HG03066 (cell line): Measurements from ENCODE around the gene EMC8.

Experiments used
- ATAC-seq: cut with Tn5 transposase; IDR thresholded peaks from one replicate; pipeline ENCODE4 v1.9.1; 2021; ENCODE audit warnings: low read depth; ENCODE audit not compliant: unreplicated experiment

Gene EMC8

DNA sequence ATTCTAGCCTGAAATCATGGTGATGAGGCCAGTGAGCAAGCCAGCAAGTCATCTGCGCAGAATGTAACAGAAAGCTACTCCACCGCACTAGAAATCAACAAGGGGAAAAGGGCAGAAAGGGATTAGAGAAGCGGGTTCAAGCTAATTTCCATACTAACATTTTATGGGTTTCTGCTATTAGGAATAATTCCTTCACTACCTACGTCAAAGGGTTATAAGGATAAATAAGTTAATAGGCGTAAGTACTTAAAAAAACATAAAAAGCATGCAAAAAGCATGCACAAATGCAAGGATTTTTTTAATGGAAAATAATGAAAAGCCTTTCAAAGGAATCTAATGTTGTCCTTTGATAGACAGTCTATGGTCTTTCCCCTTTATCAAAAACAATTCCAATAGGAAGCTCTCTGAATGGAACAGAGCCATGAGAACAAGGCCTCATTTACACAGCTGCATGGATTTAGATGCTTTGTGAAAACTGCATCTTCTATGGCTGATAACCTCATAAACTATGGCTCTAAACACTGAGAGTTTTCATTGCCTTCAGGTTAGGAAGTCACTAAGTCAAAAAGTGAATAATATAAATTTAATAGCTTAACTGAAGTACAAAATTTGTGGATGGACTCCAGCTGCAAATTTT lies 5.6 kb downstream of the EMC8 start:
- ATAC-seq: no peak

DNA sequence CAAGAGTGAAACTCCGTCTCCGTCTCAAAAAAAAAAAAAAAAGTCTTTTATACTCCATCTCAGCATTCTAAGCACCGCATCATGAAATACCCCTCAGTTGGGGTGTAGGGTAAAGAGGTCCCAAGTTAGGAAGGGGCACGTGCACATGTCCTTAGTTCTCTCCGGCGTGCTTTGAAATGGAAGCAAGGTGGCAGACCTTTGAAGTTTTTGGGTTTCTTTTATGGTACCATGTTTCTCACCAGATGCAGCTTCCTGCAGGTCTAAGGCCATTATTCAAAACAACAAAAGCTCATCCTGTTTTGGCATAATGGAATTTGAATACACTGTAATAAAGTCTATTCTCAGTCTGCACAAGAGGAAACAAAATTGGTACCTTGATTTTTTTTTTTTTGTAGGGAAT lies 9.6 kb downstream of the EMC8 start:
- ATAC-seq: no peak

DNA sequence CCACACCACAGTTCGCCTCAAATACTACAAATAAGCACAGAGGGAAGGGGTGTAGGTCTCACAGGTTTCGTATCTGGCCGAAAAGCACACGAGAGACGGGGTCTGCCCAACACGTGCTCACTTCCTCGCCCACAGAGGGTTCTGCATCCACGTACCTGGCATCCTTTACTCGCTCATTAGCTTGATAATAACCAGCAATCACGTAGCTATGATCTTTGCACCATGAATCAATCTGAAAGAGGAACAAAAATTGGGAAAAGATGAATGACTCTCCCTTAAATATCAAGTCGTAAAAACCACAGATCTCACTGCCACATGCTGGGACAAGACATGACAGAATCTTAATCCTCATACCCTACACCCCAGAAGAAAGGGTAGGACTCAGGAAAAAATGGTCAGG lies 10.5 kb downstream of the EMC8 start:
- no peak for ATAC-seq

DNA sequence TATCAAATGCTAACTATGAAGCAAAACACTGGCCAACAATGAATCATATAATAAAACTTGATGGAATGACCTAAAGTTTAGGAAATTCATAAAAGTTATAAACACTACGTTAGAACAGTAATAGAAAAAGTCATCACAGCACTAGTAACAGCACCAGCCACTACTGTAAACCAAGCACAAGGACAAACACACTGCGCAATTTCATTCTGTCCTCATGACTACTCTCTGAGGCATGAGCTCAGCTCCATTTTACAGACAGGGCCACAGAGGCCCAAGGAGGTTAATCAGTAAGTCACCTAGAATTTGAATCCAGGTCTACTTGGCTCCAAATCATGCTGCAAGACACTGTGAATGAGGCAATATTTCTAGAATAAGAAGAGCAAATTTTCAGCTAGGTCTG lies 13.4 kb downstream of the EMC8 start:
- no peak for ATAC-seq

DNA sequence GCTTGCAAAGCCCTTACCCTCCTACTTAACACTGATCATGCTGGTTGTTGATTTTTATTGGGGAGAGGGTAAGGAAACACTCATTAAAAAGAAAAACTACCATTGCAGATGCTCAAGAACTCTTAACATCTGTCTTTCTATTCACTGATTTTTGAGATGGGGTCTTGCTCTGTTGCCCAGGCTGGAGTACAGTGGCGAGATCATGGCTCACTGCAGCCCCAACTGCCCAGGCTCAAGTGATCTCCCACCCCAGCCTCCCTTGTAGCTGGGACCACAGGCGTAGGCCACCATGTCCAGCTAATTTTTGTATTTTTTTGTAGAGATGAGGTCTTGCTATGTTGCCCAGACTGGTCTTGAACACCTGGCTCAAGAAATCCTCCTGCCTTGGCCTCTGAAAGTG lies 14.5 kb downstream of the EMC8 start:
- ATAC-seq: no peak

DNA sequence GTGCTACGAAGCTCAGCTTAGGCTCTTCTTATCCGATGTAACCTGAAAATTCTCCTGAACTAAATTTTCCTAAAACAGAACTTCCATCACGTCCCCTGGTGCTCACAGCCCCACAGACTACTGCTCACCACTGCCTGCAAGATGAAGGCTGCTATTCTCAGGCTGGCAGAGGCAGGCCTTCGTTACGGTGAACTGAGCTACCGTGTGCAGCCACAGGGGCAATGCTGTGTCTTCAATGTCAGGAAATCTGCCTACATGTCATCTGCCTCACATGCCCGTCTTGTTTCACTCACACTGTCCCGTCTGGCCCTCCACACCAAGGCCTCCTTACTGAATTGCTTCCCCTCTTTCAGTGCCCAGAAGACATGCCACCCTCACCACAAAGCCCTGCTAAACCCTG lies 15.9 kb downstream of the EMC8 start:
- ATAC-seq: no peak

DNA sequence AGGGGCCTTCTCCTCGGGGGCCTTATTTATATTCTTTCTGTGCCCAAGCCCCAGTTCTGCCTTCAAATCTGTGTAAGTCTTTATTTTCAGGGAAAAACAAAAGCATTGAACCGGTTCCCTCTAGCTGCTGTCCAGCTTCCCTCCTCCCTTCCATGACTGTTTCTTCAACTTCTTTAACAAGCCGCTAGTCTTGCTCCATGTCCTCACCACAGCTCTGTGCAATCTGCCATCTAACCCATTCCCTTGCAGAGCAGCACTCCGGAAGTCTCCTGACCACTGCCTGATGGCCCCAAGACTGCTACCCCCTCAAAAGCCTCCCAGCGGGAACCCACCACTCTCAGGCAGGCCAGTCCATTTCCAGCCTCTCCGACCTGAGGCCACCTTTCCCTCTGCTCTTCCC lies 16.9 kb downstream of the EMC8 start:
- no peak for ATAC-seq

DNA sequence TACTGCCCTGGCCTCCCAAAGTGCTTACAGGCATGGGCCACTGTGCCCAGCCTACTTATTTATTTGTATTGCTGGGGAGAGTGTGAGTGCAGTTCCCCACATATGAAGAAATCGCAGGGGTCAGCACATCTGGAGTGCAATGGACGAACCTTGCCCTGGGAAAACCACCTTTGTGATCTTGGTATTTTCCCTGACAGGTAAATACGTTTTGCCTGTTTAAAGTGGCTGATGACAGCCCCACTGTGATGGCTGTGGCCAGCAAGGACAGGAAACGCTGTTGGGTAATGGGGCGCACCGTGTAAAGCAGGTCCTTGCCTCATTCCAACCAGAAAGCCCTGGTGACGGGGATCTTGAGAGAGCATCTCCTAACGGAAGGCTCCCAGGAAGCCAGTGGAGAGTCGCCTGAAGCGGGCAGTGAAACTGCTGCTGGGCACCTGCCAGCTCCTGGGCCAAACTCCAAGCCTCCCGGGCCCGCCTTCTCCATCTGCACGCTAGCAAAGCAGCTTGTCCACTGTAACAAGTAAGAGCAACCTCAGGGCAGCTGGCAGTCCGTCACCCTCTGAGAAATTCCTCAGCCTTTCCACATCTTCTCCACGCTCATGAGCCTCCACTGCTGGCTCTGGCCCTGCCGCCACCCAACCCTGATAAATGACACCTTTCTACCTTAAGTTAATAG lies 17.5 kb downstream of the EMC8 start:
- no peak for ATAC-seq

DNA sequence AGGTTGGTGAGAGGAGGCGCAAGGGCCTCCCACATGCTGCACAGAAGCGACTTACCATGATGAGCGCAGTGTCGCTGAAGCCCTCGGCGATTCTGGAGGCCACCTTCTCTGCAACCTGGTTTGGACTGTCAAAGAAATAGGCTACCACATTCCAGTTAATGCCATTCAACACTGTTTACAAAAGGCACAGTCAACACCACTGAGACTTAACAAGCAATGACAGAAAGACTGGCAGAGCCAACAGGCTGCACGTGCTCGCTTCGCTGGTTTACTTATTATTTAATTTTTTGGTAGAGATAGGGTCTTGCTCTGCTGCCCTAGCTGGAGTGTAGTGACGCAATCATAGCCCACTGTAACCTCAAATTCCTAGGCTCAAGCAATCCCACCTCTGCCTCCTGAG lies 18.2 kb downstream of the EMC8 start:
- no peak for ATAC-seq

DNA sequence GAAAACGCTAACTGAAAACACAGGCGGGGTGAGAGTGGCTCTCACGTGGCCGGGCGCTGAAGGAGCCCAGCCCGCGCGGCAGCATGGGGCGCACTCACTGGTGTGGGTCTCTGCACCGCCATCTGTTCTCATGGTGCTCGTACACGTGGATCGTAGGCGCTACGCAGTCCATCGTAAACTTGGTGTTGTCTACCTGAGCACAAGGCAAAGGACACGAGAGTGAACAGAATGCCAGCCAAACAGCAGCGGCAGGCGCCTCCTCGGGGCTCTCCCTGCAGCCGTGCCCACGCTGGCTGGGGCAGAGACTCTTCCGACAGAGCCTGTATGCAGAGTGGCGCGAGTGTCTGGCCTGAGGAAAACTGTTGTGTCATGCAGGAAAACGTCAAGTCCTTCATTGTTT lies 19.1 kb downstream of the EMC8 start:
- ATAC-seq: no peak

DNA sequence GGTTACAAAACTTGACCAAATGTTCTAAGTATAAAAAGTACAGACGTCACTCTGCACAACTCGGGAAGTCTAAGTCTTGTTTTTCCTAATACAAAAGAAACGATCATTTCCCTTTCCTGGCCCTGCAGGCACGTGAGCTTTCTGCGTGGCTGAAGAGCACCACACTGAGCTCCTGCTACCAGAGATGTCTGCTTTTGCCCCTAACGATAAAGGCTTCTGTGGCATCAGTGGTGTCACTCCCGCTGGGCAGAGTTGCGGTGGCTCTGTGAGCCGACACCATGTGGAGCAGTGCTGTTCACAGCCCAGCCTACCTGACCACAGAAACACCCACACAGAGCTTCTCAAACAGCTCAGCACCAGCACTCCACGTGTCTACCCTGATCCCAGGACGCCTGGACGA lies 20.5 kb downstream of the EMC8 start:
- ATAC-seq: no peak

DNA sequence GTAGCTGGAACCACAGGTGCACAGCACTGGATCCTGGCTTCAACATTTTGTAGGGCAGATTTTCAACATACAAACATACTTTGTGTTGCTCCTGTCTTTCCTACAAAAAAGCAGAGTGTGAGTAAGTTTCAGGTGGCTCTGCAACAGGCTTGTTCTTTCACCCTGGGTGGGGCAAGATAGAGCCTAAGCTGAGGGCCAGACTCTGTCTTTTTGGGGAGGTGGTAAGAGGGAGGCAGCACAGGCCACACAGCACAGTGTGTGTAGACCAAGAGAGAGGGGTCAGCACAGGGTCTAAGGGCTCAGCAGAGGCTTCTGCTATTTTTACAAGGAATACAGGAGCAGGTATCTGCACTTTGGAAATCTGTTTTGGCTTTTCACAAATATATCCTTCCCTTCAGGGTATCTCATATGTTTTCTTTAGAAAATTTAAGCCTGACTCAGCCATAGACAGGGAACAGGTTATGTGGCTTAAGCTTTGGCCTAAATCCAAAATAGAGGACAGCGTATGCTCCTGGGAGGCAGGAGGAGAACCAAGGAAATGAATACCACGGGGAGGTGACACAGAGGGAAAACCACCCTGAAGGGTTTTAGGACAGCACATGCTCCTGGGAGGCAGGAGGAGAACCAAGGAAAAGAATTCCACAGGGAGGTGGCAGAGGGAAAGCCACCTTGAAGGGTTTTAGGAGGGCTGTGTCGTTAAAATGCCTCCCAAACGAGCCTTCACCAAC lies 21.6 kb downstream of the EMC8 start:
- ATAC-seq: no peak

DNA sequence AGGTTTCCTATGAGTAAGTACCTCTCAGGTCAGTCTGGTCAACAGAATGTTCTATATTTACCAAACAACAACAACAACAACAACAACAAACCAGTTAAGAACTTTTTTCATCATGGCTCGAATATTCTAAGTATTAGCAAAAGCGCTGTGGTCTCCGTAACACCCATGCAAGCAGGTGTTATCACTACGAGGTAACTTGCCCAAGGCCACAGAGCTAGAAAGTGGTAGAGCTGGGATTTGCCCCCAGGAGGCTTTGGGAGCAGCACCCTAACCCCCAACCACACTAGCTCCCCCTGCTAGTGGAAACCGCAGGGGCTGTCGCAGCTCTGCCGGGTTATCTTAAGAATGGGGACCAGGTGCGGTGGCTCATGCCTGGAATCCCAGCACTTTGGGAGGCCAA lies 24.5 kb downstream of the EMC8 start:
- no peak for ATAC-seq

DNA sequence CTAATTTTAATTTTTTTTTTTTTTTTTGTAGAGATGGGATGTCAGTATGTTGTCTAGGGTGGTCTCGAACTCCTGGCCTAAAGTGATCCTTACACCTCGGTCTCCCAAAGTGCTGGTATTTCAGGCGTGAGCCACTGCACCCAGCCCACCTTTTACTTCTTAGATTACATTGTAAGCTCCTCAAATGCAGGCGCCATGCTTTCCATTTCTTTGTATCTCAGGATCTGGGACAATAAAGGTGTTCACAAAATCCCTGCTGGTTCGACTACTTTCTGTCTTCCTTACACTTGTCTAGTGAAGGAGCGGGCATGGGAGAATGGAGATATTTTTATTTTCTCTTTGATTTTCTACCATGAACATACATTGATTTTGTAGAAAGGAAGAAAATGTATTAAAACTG lies 25.2 kb downstream of the EMC8 start:
- ATAC-seq: no peak

DNA sequence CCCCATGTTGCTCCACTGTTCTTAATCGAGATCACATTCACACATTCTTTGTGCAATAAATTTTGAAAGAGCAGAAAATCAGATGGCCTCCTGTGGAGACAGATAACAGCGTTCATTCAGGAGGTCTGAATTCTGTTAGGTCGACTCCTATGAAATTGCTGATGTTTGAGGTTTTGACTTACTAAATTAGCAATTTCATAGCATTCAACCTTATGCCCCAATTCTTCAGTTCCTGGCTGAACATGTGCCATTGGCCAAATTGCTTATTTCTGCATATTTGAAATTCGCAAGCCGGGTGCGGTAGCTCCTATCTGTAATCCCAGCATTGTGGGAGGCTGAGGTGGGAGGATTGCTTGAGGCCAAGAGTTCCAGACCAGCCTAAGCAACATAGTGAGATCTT lies 26.3 kb downstream of the EMC8 start:
- ATAC-seq: no peak

DNA sequence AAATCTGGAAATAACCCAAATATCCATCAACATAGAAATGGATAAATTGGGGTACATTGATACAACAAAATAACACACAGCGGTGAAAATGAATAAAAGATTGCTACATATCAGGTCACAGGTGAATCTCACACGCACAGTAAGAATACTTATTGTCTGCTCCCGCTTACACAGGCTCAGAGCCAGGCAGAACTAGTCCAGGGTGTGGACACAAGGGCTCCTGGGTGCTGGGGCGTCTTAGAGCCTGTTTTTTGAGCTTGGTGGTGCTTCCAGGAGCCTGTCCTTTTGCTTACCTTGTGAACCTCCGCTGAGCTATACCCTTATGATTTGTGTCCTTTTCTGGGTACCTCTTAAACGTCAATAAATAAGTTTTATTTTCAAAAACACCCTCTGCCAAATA lies 28.6 kb downstream of the EMC8 start:
- ATAC-seq: no peak

DNA sequence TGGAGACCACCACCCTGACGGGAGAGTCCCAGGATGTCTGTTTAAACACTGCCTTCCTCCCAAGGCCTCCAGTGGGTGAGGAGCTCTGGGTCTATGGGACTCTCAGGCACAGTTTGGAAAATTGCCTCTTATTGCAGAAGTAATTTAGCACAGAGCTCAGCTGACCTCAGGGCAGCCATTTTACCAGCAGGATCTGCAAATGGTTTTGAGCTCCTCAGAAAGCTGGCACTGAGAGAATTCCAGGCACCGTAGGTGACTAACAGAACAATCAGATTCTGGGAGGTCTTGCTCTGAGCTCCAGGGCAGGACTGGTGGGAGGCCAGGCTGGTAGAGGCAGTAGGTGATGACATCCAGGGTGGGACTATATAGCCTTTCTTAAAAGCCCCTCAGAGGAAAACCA lies 31.1 kb downstream of the EMC8 start:
- ATAC-seq: no peak

DNA sequence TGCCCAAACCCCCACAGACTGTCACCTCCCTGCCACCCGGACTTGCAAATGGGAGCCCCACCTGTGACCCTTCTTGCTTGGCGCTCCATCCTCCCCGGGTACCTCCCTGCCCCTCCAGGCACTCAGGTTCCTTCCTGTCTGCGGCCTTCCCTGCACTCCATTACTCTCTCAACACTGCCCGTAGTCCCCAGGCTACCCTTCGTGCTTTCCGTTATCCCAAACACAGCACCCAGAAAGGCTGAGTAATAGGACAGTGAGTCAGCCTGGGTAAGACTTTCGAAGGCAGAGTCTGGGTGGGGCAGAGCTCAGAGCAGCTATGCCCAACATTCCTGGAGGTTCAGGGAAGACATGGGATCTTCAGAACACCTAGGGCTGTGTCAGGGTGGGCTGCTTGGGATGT lies 31.8 kb downstream of the EMC8 start:
- ATAC-seq: no peak

DNA sequence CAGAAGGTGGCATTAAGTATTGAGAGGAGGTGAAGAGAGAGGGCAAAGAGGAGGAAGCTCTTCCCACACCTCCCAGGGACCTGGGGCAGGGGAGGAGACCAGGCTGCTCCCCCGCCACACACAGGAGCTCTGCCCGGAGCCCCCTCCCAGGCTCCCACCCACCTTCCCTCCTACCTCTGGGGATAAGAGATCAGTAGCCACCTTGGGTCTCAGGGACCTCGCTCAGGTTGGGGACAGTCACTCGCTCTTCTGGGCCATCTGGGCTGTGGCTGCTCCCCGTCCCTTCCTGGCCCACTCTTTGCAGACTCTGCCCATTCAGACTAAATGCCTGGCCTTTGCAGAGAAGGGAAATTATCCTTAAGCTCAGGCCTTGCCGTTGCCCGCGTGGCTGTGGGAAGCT lies 33.6 kb downstream of the EMC8 start:
- no peak for ATAC-seq

DNA sequence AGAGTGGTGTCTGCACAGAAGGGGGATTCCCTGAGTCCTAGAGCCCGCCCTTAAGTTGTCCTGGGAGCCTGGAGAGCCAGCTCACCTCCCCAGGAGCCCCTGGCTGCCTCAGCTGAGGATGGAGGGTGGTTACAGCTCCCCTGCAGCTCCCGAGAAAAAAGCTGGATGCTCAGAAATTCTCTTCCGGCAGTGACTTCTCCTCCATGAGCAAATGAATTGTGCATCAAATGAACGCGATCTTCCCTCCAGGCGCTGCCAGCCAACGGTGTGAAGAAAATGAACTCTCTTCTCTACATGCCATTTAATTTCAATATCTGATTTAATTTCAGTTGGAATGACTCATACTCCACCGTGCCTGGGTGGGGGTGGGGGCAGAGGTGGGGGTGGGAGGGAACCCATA lies 34.1 kb downstream of the EMC8 start:
- ATAC-seq: no peak

DNA sequence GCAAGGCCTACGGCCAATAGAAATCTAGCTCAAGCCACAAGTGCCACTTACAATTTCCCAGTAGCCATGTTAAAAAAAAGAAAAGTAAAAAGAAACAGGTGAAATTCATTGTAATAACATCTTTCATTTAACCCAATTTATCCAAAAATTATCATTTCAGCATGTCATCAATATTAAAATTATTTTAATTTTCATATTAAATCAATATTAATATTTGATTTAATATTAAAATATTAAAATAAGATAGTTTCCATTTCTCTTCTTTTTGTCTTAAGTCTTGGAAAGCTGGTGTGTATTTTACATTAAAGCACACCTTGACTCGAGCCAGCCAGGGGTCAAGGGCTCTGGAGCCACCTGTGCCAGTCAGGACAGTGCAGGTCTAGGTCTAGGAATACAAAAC lies 35.7 kb downstream of the EMC8 start:
- no peak for ATAC-seq

DNA sequence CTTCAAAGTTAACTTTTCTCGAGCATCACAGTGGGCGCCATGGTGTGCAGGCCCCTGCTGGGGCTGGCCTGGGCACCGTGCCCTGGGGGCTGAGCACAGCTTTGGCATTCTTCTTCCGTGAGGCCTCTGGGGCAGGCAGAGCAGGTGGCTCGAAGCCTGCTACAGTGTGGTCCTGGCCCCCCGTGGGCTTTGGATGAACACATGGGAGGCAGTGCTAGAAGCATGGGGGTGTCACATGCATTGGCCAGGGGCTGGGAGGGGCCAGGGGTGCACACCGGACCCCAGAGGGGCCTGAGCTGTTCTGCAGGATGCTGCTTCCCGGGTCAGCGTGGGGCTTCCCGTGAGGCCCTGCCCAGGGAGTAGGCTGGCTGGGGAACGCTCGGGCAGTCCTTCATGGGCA lies 36.4 kb downstream of the EMC8 start:
- ATAC-seq: no peak
